ACC112 (cell line): Measurements from ENCODE around the gene PREX1.

Experiments used
- H2AFZ ChIP-seq: fragments of 200-600 bp; sonication (generic); one replicate; pipeline ENCODE4 v1.6.0; 2017; ENCODE audit warnings: antibody characterized with exemption, low read length; ENCODE audit not compliant: unreplicated experiment
- H3K27ac ChIP-seq: fragments of 200-600 bp; sonication (generic); 2 replicates; pipeline ENCODE4 v1.5.1; 2014; ENCODE audit warnings: low read depth, mild to moderate bottlenecking, antibody characterized with exemption, low read length, moderate library complexity
- H3K27me3 ChIP-seq: fragments of 200-600 bp; sonication (generic); 2 replicates; pipeline ENCODE4 v1.6.1; 2014; ENCODE audit warnings: mild to moderate bottlenecking, antibody characterized with exemption, low read length, moderate library complexity, mixed read lengths; ENCODE audit not compliant: insufficient read depth
- H3K36me3 ChIP-seq: fragments of 200-600 bp; sonication (generic); 2 replicates; pipeline ENCODE4 v1.6.1; 2016; ENCODE audit warnings: mild to moderate bottlenecking, antibody characterized with exemption, low read length, moderate library complexity, mixed read lengths; ENCODE audit not compliant: insufficient read depth
- H3K4me1 ChIP-seq: fragments of 200-600 bp; sonication (generic); one replicate; pipeline ENCODE4 v1.6.1; 2016; ENCODE audit warnings: low read length, mixed read lengths; ENCODE audit not compliant: insufficient read depth, unreplicated experiment, control insufficient read depth
- H3K4me3 ChIP-seq: fragments of 200-600 bp; sonication (generic); 2 replicates; pipeline ENCODE4 v1.5.1; 2014; ENCODE audit warnings: mild to moderate bottlenecking, low read depth, low read length
- H3K79me2 ChIP-seq: fragments of 200-600 bp; sonication (generic); one replicate; pipeline ENCODE4 v1.6.0; 2016; ENCODE audit warnings: low read length; ENCODE audit not compliant: control insufficient read depth, unreplicated experiment, insufficient read depth

The PREX1 gene

DNA sequence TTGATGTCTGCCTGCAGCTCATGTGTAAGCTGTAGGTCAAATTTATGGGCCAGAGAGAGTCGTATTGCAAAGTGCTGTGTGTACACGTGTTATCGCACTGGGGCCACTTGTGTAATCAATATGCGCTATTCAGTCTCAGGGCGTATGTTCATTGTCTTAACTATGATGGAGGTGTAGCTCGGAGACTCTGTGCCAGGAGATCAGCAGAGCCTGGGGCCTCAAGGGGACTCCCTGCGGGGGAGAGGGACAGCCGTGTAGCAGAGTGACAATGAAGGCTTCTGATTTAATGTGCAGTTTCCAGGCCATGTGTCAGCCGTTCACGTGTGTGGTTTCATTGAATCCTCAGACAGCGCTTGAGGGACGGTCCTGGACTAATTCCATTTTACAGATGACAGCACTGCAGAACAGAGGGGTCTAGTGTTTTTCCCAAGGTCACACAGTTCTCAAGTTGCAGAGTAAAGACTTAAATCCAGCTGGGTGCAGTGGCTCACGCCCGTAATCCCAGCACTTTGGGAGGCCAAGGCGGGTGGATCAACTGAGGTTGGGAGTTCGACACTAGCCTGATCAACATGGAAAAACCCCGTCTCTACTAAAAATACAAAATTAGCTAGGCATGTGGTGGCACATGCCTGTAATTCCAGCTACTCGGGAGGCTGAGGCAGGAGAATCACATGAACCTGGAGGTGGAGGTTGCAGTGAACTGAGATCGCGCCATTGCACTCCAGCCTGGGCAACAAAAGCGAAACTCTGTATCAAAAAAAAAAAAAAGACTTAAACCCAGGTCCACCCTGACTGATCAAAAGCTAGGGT is 242.5 kb downstream of the PREX1 start:
- no peak overlapping the region for H3K4me3 ChIP-seq
- no peaks in the 10 kb centered on the region for H3K79me2 ChIP-seq
- H3K36me3 ChIP-seq = no peaks in the 10 kb centered on the region
- H3K27me3 ChIP-seq = peaks cover 45% of the 10 kb centered on the region
- no peak overlapping the region for H3K27ac ChIP-seq
- H3K4me1 ChIP-seq = no peaks in the 10 kb centered on the region
- no peak overlapping the region for H2AFZ ChIP-seq

DNA sequence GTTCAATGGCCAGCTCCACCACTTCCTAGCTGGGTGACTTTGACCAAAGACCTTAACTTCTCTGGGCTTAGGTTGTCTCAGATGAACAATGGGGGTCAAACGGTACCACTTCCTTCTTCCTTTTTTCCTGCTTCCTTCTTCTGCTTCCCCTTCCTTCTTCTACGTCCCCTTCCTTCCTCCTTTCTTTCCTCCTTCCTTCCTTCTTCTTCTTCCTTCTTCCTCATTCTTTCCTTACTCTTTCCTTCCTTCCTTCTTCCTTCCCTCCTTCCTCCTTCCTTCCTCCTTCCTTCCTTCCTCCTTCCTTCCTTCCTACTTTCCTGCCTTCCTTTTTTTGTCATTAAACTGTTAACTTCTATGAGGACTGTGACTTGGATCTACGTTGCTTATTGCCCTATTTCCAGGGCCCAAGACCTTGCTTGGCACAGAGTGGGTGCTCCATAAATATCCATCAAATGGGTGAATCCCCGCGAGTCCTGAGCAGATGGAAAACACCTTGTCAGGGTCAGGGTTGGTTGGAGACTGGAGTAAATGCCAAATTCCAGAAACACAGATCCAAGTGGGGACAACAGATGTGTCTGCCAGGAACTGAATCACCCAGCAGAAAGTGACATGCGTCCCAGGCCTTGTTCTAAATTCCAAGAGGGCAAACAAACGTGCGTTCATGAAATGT is 243.3 kb downstream of the PREX1 start:
- Histone ChIP-seq H3K27ac (no peak overlapping the region), H3K4me3 (no peak overlapping the region), H3K36me3 (no peaks in the 10 kb centered on the region), H3K27me3 (peaks cover 45% of the 10 kb centered on the region), H2AFZ (no peak overlapping the region), H3K79me2 (no peaks in the 10 kb centered on the region), H3K4me1 (no peaks in the 10 kb centered on the region)

DNA sequence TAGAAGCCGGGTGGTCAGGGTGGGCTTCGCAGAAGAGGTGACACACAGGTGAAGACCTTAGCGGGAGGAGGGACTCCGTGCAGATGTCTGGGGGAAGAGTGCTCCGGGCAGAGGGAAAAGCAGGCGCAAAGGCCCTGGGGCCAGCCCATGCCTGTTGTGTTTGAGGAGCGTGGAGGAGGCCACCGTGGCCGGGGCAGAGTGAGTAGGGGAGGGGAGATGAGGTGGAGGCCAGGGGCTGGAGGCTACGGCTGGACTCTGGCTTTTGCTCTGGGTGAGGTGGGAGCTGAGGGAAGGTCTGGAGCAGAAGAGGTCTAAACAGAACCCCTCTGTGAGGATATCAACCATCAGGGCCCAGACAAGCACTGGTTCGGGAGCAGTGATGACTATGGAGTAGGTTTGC is 244.0 kb downstream of the PREX1 start:
- no peak overlapping the region for H3K27ac ChIP-seq

DNA sequence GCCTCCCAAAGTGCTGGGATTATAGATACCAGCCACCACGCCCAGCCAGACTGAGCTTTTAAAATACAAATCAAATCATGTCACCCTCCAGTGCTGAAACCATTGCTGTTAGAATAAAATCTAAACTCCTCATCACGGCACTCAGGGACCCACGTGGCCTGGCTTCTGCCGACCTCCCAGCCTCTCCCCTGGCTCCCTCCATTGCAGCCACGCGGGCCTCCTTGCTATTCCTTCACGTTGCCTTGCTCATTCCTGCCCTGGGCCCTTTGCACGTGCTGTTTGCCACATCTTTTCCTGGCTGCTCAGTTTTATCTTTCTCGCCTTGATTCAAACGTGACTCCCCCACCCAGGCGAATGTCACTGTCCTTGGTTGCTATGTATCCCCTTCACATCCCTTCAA is 244.6 kb downstream of the PREX1 start:
- H2AFZ ChIP-seq = no peak overlapping the region

More for the DNA sequence above, 244.0 kb downstream of the PREX1 start:
- Histone ChIP-seq H3K4me3 (no peak overlapping the region), H3K4me1 (no peaks in the 10 kb centered on the region), H2AFZ (no peak overlapping the region), H3K79me2 (no peaks in the 10 kb centered on the region), H3K36me3 (no peaks in the 10 kb centered on the region), H3K27me3 (peaks cover 45% of the 10 kb centered on the region)

DNA sequence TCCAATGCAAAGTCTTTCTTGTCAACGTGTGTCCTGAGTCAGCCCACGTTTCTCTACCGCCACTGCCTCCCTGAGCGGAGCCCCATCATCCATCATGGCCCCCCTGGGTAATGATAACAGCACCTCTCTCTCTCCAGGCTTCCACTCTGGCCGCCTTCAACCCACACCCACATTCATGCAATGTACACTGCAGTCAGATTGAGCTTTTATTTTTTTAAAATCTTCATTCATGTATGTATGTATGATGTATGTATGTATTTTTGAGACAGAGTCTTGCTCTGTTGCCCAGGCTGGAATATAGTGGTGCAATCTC is 245.2 kb downstream of the PREX1 start:
- Histone ChIP-seq H3K36me3 (no peaks in the 10 kb centered on the region), H3K4me1 (no peaks in the 10 kb centered on the region), H3K27ac (no peak overlapping the region), H2AFZ (no peak overlapping the region), H3K27me3 (peaks cover 45% of the 10 kb centered on the region), H3K4me3 (no peak overlapping the region), H3K79me2 (no peaks in the 10 kb centered on the region)

More for the DNA sequence above, 244.6 kb downstream of the PREX1 start:
- Histone ChIP-seq H3K79me2 (no peaks in the 10 kb centered on the region), H3K4me3 (no peak overlapping the region), H3K4me1 (no peaks in the 10 kb centered on the region), H3K27me3 (peaks cover 45% of the 10 kb centered on the region), H3K27ac (no peak overlapping the region), H3K36me3 (no peaks in the 10 kb centered on the region)

DNA sequence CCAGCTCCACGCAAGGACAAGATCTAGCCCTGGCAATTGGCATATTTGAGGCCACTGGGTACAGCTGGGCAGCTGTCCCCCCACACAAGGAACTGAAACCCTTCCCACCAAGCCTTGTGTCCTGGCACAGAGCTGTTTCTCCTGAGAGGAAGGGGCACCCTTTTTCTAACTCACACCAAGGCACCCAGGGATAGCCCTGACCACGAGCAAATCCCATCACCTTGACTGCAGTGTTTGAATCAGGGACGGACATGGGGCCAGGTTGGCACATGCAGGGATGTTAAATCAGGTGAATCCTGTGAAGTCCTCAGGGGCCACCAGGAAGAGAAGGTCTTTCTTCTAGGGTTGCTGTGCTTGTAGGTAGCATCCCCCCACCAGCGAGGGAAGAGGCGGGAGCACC is 246.6 kb downstream of the PREX1 start:
- H3K4me1 ChIP-seq = no peaks in the 10 kb centered on the region
- H3K4me3 ChIP-seq = no peak overlapping the region
- H3K27ac ChIP-seq = no peak overlapping the region
- H3K27me3 ChIP-seq = peaks cover 44% of the 10 kb centered on the region
- H3K36me3 ChIP-seq = no peaks in the 10 kb centered on the region
- H3K79me2 ChIP-seq = no peaks in the 10 kb centered on the region
- no peak overlapping the region for H2AFZ ChIP-seq

DNA sequence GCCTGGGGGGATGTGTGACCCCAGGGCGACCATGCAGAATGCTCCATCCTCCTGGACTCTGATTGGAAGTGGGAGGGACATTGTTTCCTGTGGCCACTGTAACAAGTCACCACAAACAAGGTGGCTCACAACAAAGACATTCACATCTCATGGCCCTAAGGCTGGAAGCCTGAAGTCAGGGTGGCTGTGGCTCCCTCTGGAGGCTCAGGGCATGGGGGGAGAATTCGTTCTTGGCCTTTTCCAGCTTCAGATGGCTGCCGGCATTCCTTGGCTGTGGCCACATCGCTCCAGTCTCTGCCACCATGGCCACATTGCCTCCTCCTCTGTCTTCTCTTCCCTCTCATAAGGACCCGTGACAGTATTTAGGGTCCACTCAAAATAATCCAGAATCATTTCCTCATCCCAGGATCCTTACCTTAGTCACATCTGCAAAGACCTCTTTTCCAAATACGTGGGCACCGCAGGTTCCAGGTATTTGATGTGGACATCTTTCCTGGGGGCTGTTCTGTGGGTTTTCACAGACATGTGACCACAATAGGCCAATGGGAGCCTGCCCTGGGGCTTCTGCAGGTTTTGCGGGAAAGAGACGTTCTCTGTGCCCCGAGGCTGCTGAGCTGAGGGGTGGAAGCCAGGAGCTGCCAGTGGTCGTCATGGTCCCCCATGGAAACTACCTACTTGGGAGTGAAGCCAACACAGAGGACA is 249.3 kb downstream of the PREX1 start:
- H3K4me3 ChIP-seq = no peak overlapping the region
- no peak overlapping the region for H3K27ac ChIP-seq
- peaks cover 36% of the 10 kb centered on the region for H3K27me3 ChIP-seq
- H2AFZ ChIP-seq = no peak overlapping the region
- no peaks in the 10 kb centered on the region for H3K36me3 ChIP-seq
- no peaks in the 10 kb centered on the region for H3K79me2 ChIP-seq
- H3K4me1 ChIP-seq = no peaks in the 10 kb centered on the region

DNA sequence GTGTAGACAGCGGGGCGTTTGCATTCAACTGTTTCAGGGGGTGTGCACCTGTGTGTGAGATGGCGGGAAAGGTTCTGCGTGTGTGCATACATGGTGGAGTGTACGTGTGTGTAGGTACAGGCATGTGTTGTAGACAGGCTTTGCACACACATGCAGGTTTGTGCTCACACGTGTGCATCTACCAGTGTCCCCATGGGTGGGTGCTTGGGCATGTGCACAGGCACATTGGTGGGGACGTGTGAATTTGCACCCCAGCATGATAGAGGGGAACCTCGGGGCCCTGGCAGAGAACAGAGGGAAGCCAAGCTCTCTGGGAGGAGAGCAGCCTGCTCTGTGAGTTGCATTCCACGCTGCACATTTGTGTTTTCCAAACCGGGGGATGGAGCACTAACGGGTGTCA is 250.2 kb downstream of the PREX1 start:
- Histone ChIP-seq H3K4me1 (no peaks in the 10 kb centered on the region), H3K79me2 (no peaks in the 10 kb centered on the region), H3K4me3 (no peak overlapping the region)

DNA sequence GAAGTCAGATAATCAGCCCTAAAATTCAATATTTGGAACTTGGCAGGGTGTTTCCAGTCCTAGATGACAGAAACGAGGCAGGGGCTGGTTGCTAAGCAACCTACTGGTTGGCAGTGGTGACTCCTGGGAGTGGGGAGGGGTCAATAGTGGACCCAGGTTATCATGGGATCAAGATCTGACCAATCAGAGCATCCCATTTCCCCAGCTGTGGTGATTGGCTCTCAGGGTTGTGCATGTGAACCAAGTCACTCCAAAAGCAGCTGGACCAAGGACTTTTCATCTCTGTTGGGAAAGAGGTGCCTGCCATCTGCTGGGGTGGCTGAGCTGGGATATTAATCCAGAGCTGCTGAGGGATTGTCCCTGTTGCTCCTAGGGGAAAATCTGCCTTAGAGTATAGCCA is 253.4 kb downstream of the PREX1 start:
- Histone ChIP-seq H3K27me3 (peaks cover 39% of the 10 kb centered on the region), H3K4me3 (no peak overlapping the region), H3K79me2 (no peaks in the 10 kb centered on the region), H3K27ac (no peak overlapping the region), H3K4me1 (no peaks in the 10 kb centered on the region), H3K36me3 (no peaks in the 10 kb centered on the region), H2AFZ (no peak overlapping the region)

More for the DNA sequence above, 250.2 kb downstream of the PREX1 start:
- Histone ChIP-seq H3K27ac (no peak overlapping the region), H3K36me3 (no peaks in the 10 kb centered on the region), H2AFZ (no peak overlapping the region), H3K27me3 (peaks cover 34% of the 10 kb centered on the region)
